Lower leg skin (tissue), 3 donors: ENCODE results near the gene EP400.

Source experiments
- POLR2A ChIP-seq, 2 donors: fragments of 450-650 bp; IDR thresholded peaks; one replicate each; pipeline ENCODE4 v1.6.1; 2016 to 2017; ENCODE audit warnings: antibody characterized with exemption in 2 of 2, mild to moderate bottlenecking in 1 of 2, moderate library complexity in 1 of 2
- TF ChIP-seq, protein P1 (sequence below), 3 donors: fragments of 450-650 bp; IDR thresholded peaks; one replicate each; pipeline ENCODE4 v1.5.1; 2016; ENCODE audit warnings: antibody characterized with exemption in 3 of 3, mild to moderate bottlenecking in 3 of 3, moderate library complexity in 2 of 3

DNA sequence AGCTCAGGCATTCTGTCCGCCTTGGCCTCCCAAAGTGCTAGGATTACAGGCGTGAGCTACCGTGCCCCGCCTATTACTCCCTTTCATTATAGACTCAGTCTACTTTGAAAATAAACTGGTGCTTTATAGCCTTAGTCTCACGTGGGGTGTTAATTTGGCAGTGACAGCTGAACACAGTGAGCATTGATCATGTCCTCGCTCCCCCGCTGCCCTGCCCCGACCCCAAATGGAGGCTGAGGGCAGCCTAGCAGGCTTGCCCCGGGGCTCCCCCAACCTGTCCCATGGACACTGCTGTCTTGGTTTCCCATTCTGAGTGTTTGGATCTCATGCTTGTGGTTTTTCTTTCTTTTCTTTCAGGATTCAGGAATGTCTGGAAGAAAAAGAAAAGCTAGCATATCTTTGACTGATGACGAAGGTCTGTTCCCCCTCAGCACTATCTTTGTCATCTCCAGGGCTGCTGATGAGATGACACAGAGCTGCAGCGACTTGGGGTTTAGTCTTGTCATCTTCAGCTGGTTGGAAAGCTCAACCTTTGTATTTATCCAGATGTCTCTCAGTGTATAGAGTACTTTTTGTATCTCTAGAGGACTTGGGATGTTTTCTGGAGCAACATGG, 42.2 kb downstream of the EP400 start:
- no peak for TF ChIP-seq POLR2A (IDR thresholded peaks at IDR 0.05)
- TF ChIP-seq, protein P1, sequence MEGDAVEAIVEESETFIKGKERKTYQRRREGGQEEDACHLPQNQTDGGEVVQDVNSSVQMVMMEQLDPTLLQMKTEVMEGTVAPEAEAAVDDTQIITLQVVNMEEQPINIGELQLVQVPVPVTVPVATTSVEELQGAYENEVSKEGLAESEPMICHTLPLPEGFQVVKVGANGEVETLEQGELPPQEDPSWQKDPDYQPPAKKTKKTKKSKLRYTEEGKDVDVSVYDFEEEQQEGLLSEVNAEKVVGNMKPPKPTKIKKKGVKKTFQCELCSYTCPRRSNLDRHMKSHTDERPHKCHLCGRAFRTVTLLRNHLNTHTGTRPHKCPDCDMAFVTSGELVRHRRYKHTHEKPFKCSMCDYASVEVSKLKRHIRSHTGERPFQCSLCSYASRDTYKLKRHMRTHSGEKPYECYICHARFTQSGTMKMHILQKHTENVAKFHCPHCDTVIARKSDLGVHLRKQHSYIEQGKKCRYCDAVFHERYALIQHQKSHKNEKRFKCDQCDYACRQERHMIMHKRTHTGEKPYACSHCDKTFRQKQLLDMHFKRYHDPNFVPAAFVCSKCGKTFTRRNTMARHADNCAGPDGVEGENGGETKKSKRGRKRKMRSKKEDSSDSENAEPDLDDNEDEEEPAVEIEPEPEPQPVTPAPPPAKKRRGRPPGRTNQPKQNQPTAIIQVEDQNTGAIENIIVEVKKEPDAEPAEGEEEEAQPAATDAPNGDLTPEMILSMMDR (IDR thresholded peaks at IDR 0.05) = no peak
